GM19372 (cell line): ENCODE measurements around the gene ERC2.

ENCODE experiments used
- ATAC-seq: cut with Tn5 transposase; IDR thresholded peaks from one replicate; pipeline ENCODE4 v1.9.1; 2021; ENCODE audit warnings: mild to moderate bottlenecking, low read depth, moderate library complexity; ENCODE audit not compliant: unreplicated experiment

The ERC2 gene

GRCh38 chr3:55643283-55643682 is 825.0 kb downstream of the ERC2 start:
- ATAC-seq = no peak

GRCh38 chr3:55641964-55642363 is 826.3 kb downstream of the ERC2 start:
- no peak for ATAC-seq

- ATAC-seq = no peak
Observed at GRCh38 chr3:55639896-55640765, 828.1 kb downstream of the ERC2 start.

- no peak for ATAC-seq
Observed at GRCh38 chr3:55639143-55639542, 829.1 kb downstream of the ERC2 start.

- ATAC-seq = no peak
Observed at GRCh38 chr3:55637906-55638638, 830.2 kb downstream of the ERC2 start.

GRCh38 chr3:55636300-55637195 is 831.7 kb downstream of the ERC2 start:
- no peak for ATAC-seq

GRCh38 chr3:55634345-55634744 is 833.9 kb downstream of the ERC2 start:
- no peak for ATAC-seq

- no peak for ATAC-seq
Observed at GRCh38 chr3:55633333-55633732, 834.9 kb downstream of the ERC2 start.

- ATAC-seq = no peak
Observed at GRCh38 chr3:55631766-55632331, 836.4 kb downstream of the ERC2 start.

- ATAC-seq = no peak
Observed at GRCh38 chr3:55630921-55631299, 837.4 kb downstream of the ERC2 start.

GRCh38 chr3:55630280-55630920 is 837.9 kb downstream of the ERC2 start:
- ATAC-seq = no peak

- no peak for ATAC-seq
Observed at GRCh38 chr3:55629432-55629831, 838.8 kb downstream of the ERC2 start.

- ATAC-seq = no peak
Observed at GRCh38 chr3:55626279-55626665, 842.0 kb downstream of the ERC2 start.

- ATAC-seq = no peak
Observed at GRCh38 chr3:55624238-55624637, 844.0 kb downstream of the ERC2 start.

GRCh38 chr3:55623786-55624185 is 844.5 kb downstream of the ERC2 start:
- ATAC-seq = no peak

GRCh38 chr3:55622733-55623132 is 845.5 kb downstream of the ERC2 start:
- ATAC-seq = no peak

- ATAC-seq = no peak
Observed at GRCh38 chr3:55622116-55622515, 846.2 kb downstream of the ERC2 start.

GRCh38 chr3:55621648-55622047 is 846.6 kb downstream of the ERC2 start:
- ATAC-seq = no peak

GRCh38 chr3:55621026-55621422 is 847.2 kb downstream of the ERC2 start:
- no peak for ATAC-seq
